Keratinocyte (primary cell): ENCODE data around the gene FSTL1. TPM values are rescaled to one million over a fixed set of nuclear protein-coding genes. Genes with fewer than 3 reads are reported as not detected.

Experiments used
- DNase-seq: peaks from one replicate; pipeline ENCODE4 v3.0.0-alpha.2; 2011; ENCODE audit warnings: low read depth, missing footprints, low spot score
- FAIRE-seq: peaks from 2 replicates; lab custom pipeline; 2011; peaks lifted over from hg19 to GRCh38; lab: Jason Lieb, UNC
- H2AFZ ChIP-seq: 2 replicates; pipeline ENCODE4 v1.6.0; 2012; ENCODE audit warnings: low read length, control low read depth, inconsistent platforms; ENCODE audit not compliant: control insufficient read depth
- H3K27ac ChIP-seq: 2 replicates; pipeline ENCODE4 v1.5.1; 2011; ENCODE audit warnings: low read length; ENCODE audit not compliant: control insufficient read depth, insufficient read depth
- H3K27me3 ChIP-seq: 3 replicates; pipeline ENCODE4 v1.6.0; 2011; ENCODE audit warnings: low read length; ENCODE audit not compliant: control insufficient read depth, insufficient read depth; ENCODE audit errors: extremely low read depth
- H3K36me3 ChIP-seq, 2 experiments: 2 replicates in 1 of 2; 3 replicates in 1 of 2; pipeline ENCODE4 v1.5.1; 2011; ENCODE audit warnings: low read length in 2 of 2, mild to moderate bottlenecking in 1 of 2; ENCODE audit not compliant: control insufficient read depth in 2 of 2, insufficient read depth in 2 of 2; ENCODE audit errors: extremely low read depth in 1 of 2
- H3K4me1 ChIP-seq: 3 replicates; pipeline ENCODE4 v1.5.1; 2011; ENCODE audit warnings: low read length; ENCODE audit not compliant: control insufficient read depth, insufficient read depth; ENCODE audit errors: extremely low read depth
- H3K4me2 ChIP-seq: 3 replicates; pipeline ENCODE4 v1.6.0; 2011; ENCODE audit warnings: low read depth, low read length; ENCODE audit not compliant: control insufficient read depth, insufficient read depth; ENCODE audit errors: extremely low read depth
- H3K4me3 ChIP-seq, 3 experiments: fragments of 200-600 bp in 1 of 3; sonication (generic) in 1 of 3; 2 replicates in 2 of 3; 3 replicates in 1 of 3; pipeline ENCODE4 v1.5.1; 2011 to 2016; ENCODE audit warnings: low read length in 3 of 3, mild to moderate bottlenecking in 3 of 3, control low read depth in 2 of 3, inconsistent platforms in 1 of 3, low read depth in 1 of 3, mixed read lengths in 1 of 3, mixed run types in 1 of 3, moderate library complexity in 1 of 3; ENCODE audit not compliant: control insufficient read depth in 2 of 3, insufficient read depth in 2 of 3; ENCODE audit errors: extremely low read depth in 1 of 3
- H3K79me2 ChIP-seq: 2 replicates; pipeline ENCODE4 v1.6.0; 2012; ENCODE audit warnings: low read length; ENCODE audit not compliant: control insufficient read depth, insufficient read depth
- H3K9ac ChIP-seq: 3 replicates; pipeline ENCODE4 v1.6.0; 2011; ENCODE audit warnings: low read length; ENCODE audit not compliant: control insufficient read depth, insufficient read depth; ENCODE audit errors: extremely low read depth
- H3K9me1 ChIP-seq: 3 replicates; pipeline ENCODE4 v1.6.0; 2011; ENCODE audit warnings: low read length; ENCODE audit not compliant: control insufficient read depth, insufficient read depth; ENCODE audit errors: extremely low read depth
- H3K9me3 ChIP-seq: 2 replicates; pipeline ENCODE4 v1.5.1; 2012; ENCODE audit warnings: low read depth, low read length; ENCODE audit not compliant: control insufficient read depth
- H4K20me1 ChIP-seq: 3 replicates; pipeline ENCODE4 v1.6.0; 2011; ENCODE audit warnings: low read length; ENCODE audit not compliant: control insufficient read depth, insufficient read depth; ENCODE audit errors: extremely low read depth
- CTCF ChIP-seq, 3 experiments: IDR thresholded peaks in 1 of 3; conservative IDR thresholded peaks in 1 of 3; optimal IDR thresholded peaks in 1 of 3; 2 replicates in 2 of 3; 3 replicates in 1 of 3; pipeline versions ENCODE3 to v1.5.1; 2011; ENCODE audit warnings: low read length in 3 of 3, mild to moderate bottlenecking in 3 of 3, moderate library complexity in 2 of 3, control low read depth in 1 of 3, inconsistent platforms in 1 of 3; ENCODE audit not compliant: insufficient read depth in 2 of 3; ENCODE audit errors: extremely low read depth in 1 of 3
- EZH2 ChIP-seq: IDR thresholded peaks from one replicate; pipeline ENCODE4 v1.6.1; 2012; ENCODE audit warnings: inconsistent platforms, mild to moderate bottlenecking, low read length, moderate library complexity
- dilution Hi-C: fragments of 300-500 bp; cut with MboI; formaldehyde crosslinking; loops from one replicate; pipeline ENCODE4 v1.7.0; 2020; ENCODE audit warnings: low sequenced_read_pairs; ENCODE audit not compliant: extremely low pct_ligation_motif_present
- polyA plus RNA-seq, 5 experiments: library from polyadenylated mRNA; depleted of rRNA in 3 of 5; stranded (reverse) in 3 of 5; stranded (forward) in 1 of 5; unstranded in 1 of 5; fragments of >200 nt; gene quantifications; 1 replicate in 1 of 5; 2 replicates in 3 of 5; 3 replicates in 1 of 5; pipeline versions ENCODE4 v1.2.1 to v1.2.3, GENCODE V29; 2011 to 2012; ENCODE audit warnings: missing spikeins in 2 of 5, low read depth in 1 of 5, low replicate concordance in 1 of 5

FSTL1 gene
- polyA plus RNA-seq, 1 donor (not counting 4 experiments of a cell fraction or from before 2014, with no cell fraction given), result 59.0 TPM

GRCh38 chr3:120348991-120349854 lies 101.6 kb downstream of the FSTL1 start, which contains the start of gene LRRC58:
Gene LRRC58 (minus strand): TSS chr3:120349354. CDS start chr3:120349243, 111 bp downstream.
- peak within 1 kb of the TSS; percentile 90 for H2AFZ ChIP-seq
- peaks cover 1% of the 10 kb centered on the region for H4K20me1 ChIP-seq
- no peaks in the 10 kb centered on the region for H3K27me3 ChIP-seq
- dilution Hi-C loops, result no loop called here
- H3K4me2 ChIP-seq, result peak within 1 kb of the TSS; percentile 99
- H3K4me1 ChIP-seq, result peaks cover 5% of the 10 kb centered on the region
- FAIRE-seq, result no peak
- no peaks in the 10 kb centered on the region for H3K36me3 ChIP-seq
- peaks cover 46% of the 10 kb centered on the region for H3K79me2 ChIP-seq
- H3K27ac ChIP-seq, result peak within 1 kb of the TSS; percentile 77
- peak within 1 kb of the TSS; percentile 75 to 94 (median 84) for H3K4me3 ChIP-seq
- peak within 1 kb of the TSS; percentile 87 for H3K9ac ChIP-seq
- peak; percentile 55 for DNase-seq
- H3K9me1 ChIP-seq, result no peaks in the 10 kb centered on the region
- peak in 2 of 3 experiments; percentile 49 to 51 for TF ChIP-seq CTCF (optimal IDR thresholded peaks at IDR 0.05 in 1 of 3, IDR thresholded peaks at IDR 0.05 in 1 of 3, conservative IDR thresholded peaks at IDR 0.05 in 1 of 3; ENCODE audit: extremely low read depth in 1 of 3, insufficient read depth in 2 of 3, low read length in 3 of 3)
- TF ChIP-seq EZH2, result no peak
- H3K9me3 ChIP-seq, result no peaks in the 10 kb centered on the region

- peak; percentile 17 for FAIRE-seq
- TF ChIP-seq CTCF (optimal IDR thresholded peaks at IDR 0.05 in 1 of 3, IDR thresholded peaks at IDR 0.05 in 1 of 3, conservative IDR thresholded peaks at IDR 0.05 in 1 of 3; ENCODE audit: extremely low read depth in 1 of 3, insufficient read depth in 2 of 3, low read length in 3 of 3) (no peak), EZH2 (no peak)
Measured at GRCh38 chr3:120348065-120348990, 102.5 kb downstream of the FSTL1 start.

More at GRCh38 chr3:120348065-120348990, 102.5 kb downstream of the FSTL1 start:
- Histone ChIP-seq H3K4me1 (peaks cover 5% of the 10 kb centered on the region), H3K9me1 (no peaks in the 10 kb centered on the region), H3K27ac (peak overlapping the region; percentile 77), H3K9me3 (no peaks in the 10 kb centered on the region), H4K20me1 (peaks cover 2% of the 10 kb centered on the region), H3K4me2 (peak overlapping the region; percentile 99), H2AFZ (peak overlapping the region; percentile 90), H3K79me2 (peaks cover 55% of the 10 kb centered on the region), H3K27me3 (no peaks in the 10 kb centered on the region), H3K36me3 (no peaks in the 10 kb centered on the region), H3K9ac (peak overlapping the region; percentile 87), H3K4me3 (peak overlapping the region; percentile 75 to 94 (median 84))
- dilution Hi-C loops, result no loop called here
- no peak for DNase-seq
